ENCODE results near the gene TAOK3. TPM values are rescaled to one million over a fixed set of nuclear protein-coding genes. Genes with fewer than 3 reads are reported as not detected.
"Not testable (repeated sequence)": the region's sequence is repeated elsewhere in the genome, so short reads cannot be mapped to it uniquely, and the experiment has no call there.

TAOK3 gene
- total and polyA plus RNA-seq, 10 of the 15 experiments (the other 5 are each of a cell fraction or from before 2014, with no cell fraction given), result 41.3 to 131 (median 57.8) TPM

- H3K4me3 ChIP-seq; POLR2A ChIA-PET; H3K79me2 ChIP-seq (ENCODE audit: control insufficient read depth, insufficient read depth, low read length); H3K9me3 ChIP-seq (replicated peaks; ENCODE audit: control insufficient read depth, insufficient read depth, low read length); intact Hi-C loops (cut with micrococcal nuclease; ENCODE audit: unreplicated experiment); in situ Hi-C loops (cut with MboI); SMC1A ChIA-PET (ENCODE audit: uncharacterized antibody, unreplicated experiment); H3K4me2 ChIP-seq (ENCODE audit: control insufficient read depth, insufficient read depth); H4K20me1 ChIP-seq (ENCODE audit: control insufficient read depth, insufficient read depth); H2AFZ ChIP-seq (ENCODE audit: control insufficient read depth, low read depth, low read length); BruUV-seq (replicated peaks); H3K27ac ChIP-seq (ENCODE audit: control insufficient read depth, insufficient read depth); H3K9ac ChIP-seq (ENCODE audit: control insufficient read depth, insufficient read depth, low read length); FAIRE-seq; ATAC-seq; H3K36me3 ChIP-seq (ENCODE audit: control insufficient read depth in 2 of 2, insufficient read depth in 2 of 2, low read length in 1 of 2); CTCF ChIA-PET; DNase-seq (ENCODE audit: low read depth, low spot score); H3K4me1 ChIP-seq (ENCODE audit: control insufficient read depth, insufficient read depth, low read length); H3K27me3 ChIP-seq (replicated peaks in 1 of 2; ENCODE audit: control insufficient read depth in 2 of 2, insufficient read depth in 2 of 2, low read length in 1 of 2): not testable (repeated sequence)
- RAD21 ChIA-PET (ENCODE audit: unreplicated experiment), result interaction anchor here (1.0 kb wide), 1 partner anchor 54 kb away, joined by 3 read pairs; no protein-coding TSS in a partner anchor
- WGBS (ENCODE audit: insufficient coverage, insufficient replicate concordance, low lambda C conversion rate, missing lambda C conversion rate), result 99% methylated on average over 17 of the region's 26 CpGs
Measured at GRCh38 chr12:118245886-118246285, 126.8 kb downstream of the TAOK3 start.

GRCh38 chr12:118238888-118239287 lies 133.8 kb downstream of the TAOK3 start:
- H3K4me2 ChIP-seq (ENCODE audit: control insufficient read depth, insufficient read depth), result peak overlapping the region; percentile 64; the same call in 1 of the 2 replicates
- WGBS (ENCODE audit: insufficient coverage, insufficient replicate concordance, low lambda C conversion rate, missing lambda C conversion rate), result 73% methylated on average over 2 of the region's 2 CpGs
- peaks cover 26% of the 10 kb centered on the region for H3K4me1 ChIP-seq (ENCODE audit: control insufficient read depth, insufficient read depth, low read length)
- ChIA-PET RAD21 (ENCODE audit: unreplicated experiment) (interaction anchor here (0.7 to 4.8 kb wide), 9 partner anchors 11 to 137 kb away, joined by 3 to 24 read pairs (median 9); partner anchors contain the start of gene SUDS3), POLR2A (interaction anchor here (0.6 to 0.9 kb wide), 3 partner anchors 35 to 120 kb away, joined by 3 read pairs; no protein-coding TSS in a partner anchor), CTCF (interaction anchor here (1.7 to 2.4 kb wide), 5 partner anchors 11 to 138 kb away, joined by 4 to 17 read pairs (median 6); partner anchors contain the start of genes SUDS3 and TAOK3), SMC1A (ENCODE audit: uncharacterized antibody, unreplicated experiment) (interaction anchor here (0.7 to 3.2 kb wide), 17 partner anchors 12 to 137 kb away, joined by 3 to 15 read pairs (median 4); partner anchors contain the start of gene SUDS3)
- H3K36me3 ChIP-seq (ENCODE audit: control insufficient read depth in 2 of 2, insufficient read depth in 2 of 2, low read length in 1 of 2), result peaks cover under 1 to 6% of the 10 kb centered on the region in 2 experiments; a peak in 3 of 4 replicates
- H3K27ac ChIP-seq (ENCODE audit: control insufficient read depth, insufficient read depth), result peak overlapping the region; percentile 75
- H4K20me1 ChIP-seq (ENCODE audit: control insufficient read depth, insufficient read depth), result no peaks in the 10 kb centered on the region
- no peak overlapping the region for H3K9ac ChIP-seq (ENCODE audit: control insufficient read depth, insufficient read depth, low read length)
- ATAC-seq (peak; percentile 83), DNase-seq (ENCODE audit: low read depth, low spot score) (peak; percentile 43), FAIRE-seq (peak; percentile 94)
- H3K79me2 ChIP-seq (ENCODE audit: control insufficient read depth, insufficient read depth, low read length), result no peaks in the 10 kb centered on the region; the same call in 1 of the 2 replicates
- peak overlapping the region; percentile 38 for H2AFZ ChIP-seq (ENCODE audit: control insufficient read depth, low read depth, low read length)
- H3K27me3 ChIP-seq (replicated peaks in 1 of 2; ENCODE audit: control insufficient read depth in 2 of 2, insufficient read depth in 2 of 2, low read length in 1 of 2), result no peaks in the 10 kb centered on the region
- H3K4me3 ChIP-seq, result no peak overlapping the region
- BruUV-seq (replicated peaks), result no TSS peak
- H3K9me3 ChIP-seq (replicated peaks; ENCODE audit: control insufficient read depth, insufficient read depth, low read length), result no peaks in the 10 kb centered on the region
- intact Hi-C loops (cut with micrococcal nuclease; ENCODE audit: unreplicated experiment), result loop anchor here (5.0 kb wide), 3 partner anchors 57 to 138 kb away; partner anchors contain the start of gene SUDS3
- in situ Hi-C loops (cut with MboI), result no loop called here
- TF ChIP-seq MEF2A (IDR thresholded peaks at IDR 0.05; ENCODE audit: insufficient read depth, low read depth, low read length) (no peak), YY1 (IDR thresholded peaks at IDR 0.05; ENCODE audit: low read depth, low read length) (no peak), ELK1 (IDR thresholded peaks at IDR 0.05; ENCODE audit: low read depth, low read length) (peak; percentile 22; the same call in 1 of the 2 replicates), ZBTB33 (IDR thresholded peaks at IDR 0.05) (no peak), RELA (IDR thresholded peaks at IDR 0.05; ENCODE audit: borderline replicate concordance, partially characterized antibody) (no peak), MXI1 (IDR thresholded peaks at IDR 0.05; ENCODE audit: low read depth, low read length) (no peak), IRF4 (IDR thresholded peaks at IDR 0.05; ENCODE audit: low read depth, low read length) (0 out of 2 replicates have a peak, but pooled peaks have one; percentile 30), EP300 (IDR thresholded peaks at IDR 0.05; ENCODE audit: borderline replicate concordance in 1 of 2, control insufficient read depth in 1 of 2, low read depth in 2 of 2, low read length in 2 of 2) (no peak), USF2 (IDR thresholded peaks at IDR 0.05; ENCODE audit: borderline replicate concordance, low read depth, low read length) (no peak), NFYB (IDR thresholded peaks at IDR 0.05; ENCODE audit: insufficient read depth, low read depth, low read length) (no peak), YBX1 (IDR thresholded peaks at IDR 0.05) (no peak), SREBF1 (IDR thresholded peaks at IDR 0.05; ENCODE audit: low read length) (no peak), STAT3 (IDR thresholded peaks at IDR 0.05; ENCODE audit: low read depth, low read length) (no peak)
